A673 (cell line): ENCODE measurements around the gene ANKRD28.

Experiments
- CTCF ChIP-seq: fragments of 300-800, 200-600 bp; sonication (generic); conservative IDR thresholded peaks from 2 replicates; pipeline ENCODE4 v1.5.1; 2017; ENCODE audit warnings: low read depth, mild to moderate bottlenecking, antibody characterized with exemption, low read length, moderate library complexity, mixed read lengths
- EZH2 ChIP-seq: fragments of 200-600 bp; sonication (generic); IDR thresholded peaks from 2 replicates; pipeline ENCODE4 v1.6.1; 2017; ENCODE audit warnings: borderline replicate concordance, low read depth, mild to moderate bottlenecking, mixed read lengths, antibody characterized with exemption, low read length; ENCODE audit not compliant: poor library complexity, severe bottlenecking

- TF ChIP-seq CTCF (no peak), EZH2 (no peak)
Observed at GRCh38 chr3:15783361-15783969, 14.3 kb downstream of the ANKRD28 start.
